ENCODE data around the gene FXN. TPM values are rescaled to one million over a fixed set of nuclear protein-coding genes. Genes with fewer than 3 reads are reported as not detected.
A peak's percentile ranks its signal among the peaks of the same experiment; 100 is the strongest.

Gene FXN
- total RNA-seq, 1 donor from 2014 or later: 46.8 TPM

DNA sequence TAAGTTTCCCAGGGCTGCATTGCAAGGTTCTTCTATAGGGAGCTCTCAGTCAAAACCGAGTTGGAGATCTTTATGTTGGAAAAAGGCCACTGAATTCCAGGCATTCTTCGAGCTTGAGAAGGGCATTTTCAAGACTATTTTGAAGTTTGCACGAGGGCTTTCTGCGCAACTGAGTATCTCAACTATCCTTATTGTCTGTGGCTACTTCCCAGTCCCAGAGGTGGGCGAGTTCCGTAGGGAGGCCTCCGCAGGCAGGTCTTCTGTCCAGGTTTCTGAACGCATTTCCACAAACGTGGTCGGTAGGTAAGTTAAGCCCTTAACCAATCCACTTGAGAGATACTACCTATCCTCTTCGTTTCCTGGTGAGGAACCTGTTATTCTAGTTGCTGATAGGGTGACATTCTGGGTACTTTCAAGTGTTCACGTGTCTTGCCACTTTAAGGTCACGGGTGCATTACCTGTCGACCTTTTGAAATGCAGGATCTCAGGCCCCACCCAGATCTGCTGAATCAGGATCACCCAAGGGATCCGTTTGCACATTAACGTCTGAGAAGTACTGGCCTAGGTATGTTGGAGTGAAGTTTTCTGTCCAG, 87.1 kb downstream of the FXN start:
- intact Hi-C loops (cut with micrococcal nuclease): loop anchor here (1.0 to 5.0 kb wide), 2 partner anchors 50 to 71 kb away; partner anchors contain the start of gene TJP2
- peaks cover 8% of the 10 kb centered on the region for H3K27me3 Mint-ChIP-seq (ENCODE audit: low read depth)
- DNase-seq (ENCODE audit: low spot score): no peak
- H3K4me1 Mint-ChIP-seq (ENCODE audit: low read depth): peaks cover 8% of the 10 kb centered on the region
- peak overlapping the region; percentile 84 for H3K4me3 Mint-ChIP-seq (ENCODE audit: low read depth)
- no peaks in the 10 kb centered on the region for H3K9me3 Mint-ChIP-seq
- H3K27ac Mint-ChIP-seq: no peak overlapping the region
- H3K36me3 Mint-ChIP-seq (ENCODE audit: low read depth): no peaks in the 10 kb centered on the region

GRCh38 chr9:69130456-69131441, 95.2 kb downstream of the FXN start:
- Mint-ChIP-seq H3K27me3 (ENCODE audit: low read depth) (no peaks in the 10 kb centered on the region), H3K36me3 (ENCODE audit: low read depth) (no peaks in the 10 kb centered on the region), H3K9me3 (no peaks in the 10 kb centered on the region), H3K4me3 (ENCODE audit: low read depth) (no peak overlapping the region), H3K27ac (no peak overlapping the region), H3K4me1 (ENCODE audit: low read depth) (no peaks in the 10 kb centered on the region)
- intact Hi-C loops (cut with micrococcal nuclease): no loop called here
- DNase-seq (ENCODE audit: low spot score): no peak

- Mint-ChIP-seq H3K4me3 (ENCODE audit: low read depth) (no peak overlapping the region), H3K9me3 (no peaks in the 10 kb centered on the region), H3K36me3 (ENCODE audit: low read depth) (no peaks in the 10 kb centered on the region), H3K27ac (no peak overlapping the region), H3K4me1 (ENCODE audit: low read depth) (no peaks in the 10 kb centered on the region), H3K27me3 (ENCODE audit: low read depth) (no peaks in the 10 kb centered on the region)
- intact Hi-C loops (cut with micrococcal nuclease): no loop called here
- no peak for DNase-seq (ENCODE audit: low spot score)
Measured at GRCh38 chr9:69131682-69132081, 96.1 kb downstream of the FXN start.

- no peaks in the 10 kb centered on the region for H3K4me1 Mint-ChIP-seq (ENCODE audit: low read depth)
- H3K4me3 Mint-ChIP-seq (ENCODE audit: low read depth): no peak overlapping the region
- no peaks in the 10 kb centered on the region for H3K9me3 Mint-ChIP-seq
- no peaks in the 10 kb centered on the region for H3K36me3 Mint-ChIP-seq (ENCODE audit: low read depth)
- H3K27ac Mint-ChIP-seq: no peak overlapping the region
- intact Hi-C loops (cut with micrococcal nuclease): no loop called here
- DNase-seq (ENCODE audit: low spot score): no peak
- H3K27me3 Mint-ChIP-seq (ENCODE audit: low read depth): no peaks in the 10 kb centered on the region
Measured at GRCh38 chr9:69132361-69132760, 96.8 kb downstream of the FXN start.

- Mint-ChIP-seq H3K4me1 (ENCODE audit: low read depth) (no peaks in the 10 kb centered on the region), H3K27me3 (ENCODE audit: low read depth) (no peaks in the 10 kb centered on the region), H3K27ac (no peak overlapping the region), H3K4me3 (ENCODE audit: low read depth) (no peak overlapping the region), H3K9me3 (no peaks in the 10 kb centered on the region), H3K36me3 (ENCODE audit: low read depth) (no peaks in the 10 kb centered on the region)
- DNase-seq (ENCODE audit: low spot score): no peak
- intact Hi-C loops (cut with micrococcal nuclease): no loop called here
Measured at GRCh38 chr9:69134412-69134811, 98.9 kb downstream of the FXN start.

- Mint-ChIP-seq H3K27me3 (ENCODE audit: low read depth) (no peaks in the 10 kb centered on the region), H3K4me3 (ENCODE audit: low read depth) (no peak overlapping the region), H3K27ac (no peak overlapping the region), H3K36me3 (ENCODE audit: low read depth) (no peaks in the 10 kb centered on the region), H3K9me3 (no peaks in the 10 kb centered on the region), H3K4me1 (ENCODE audit: low read depth) (no peaks in the 10 kb centered on the region)
- intact Hi-C loops (cut with micrococcal nuclease): no loop called here
- DNase-seq (ENCODE audit: low spot score): no peak
Measured at GRCh38 chr9:69136185-69136584, 100.6 kb downstream of the FXN start.

GRCh38 chr9:69136779-69137178, 101.2 kb downstream of the FXN start:
- intact Hi-C loops (cut with micrococcal nuclease): no loop called here
- no peak for DNase-seq (ENCODE audit: low spot score)
- H3K4me3 Mint-ChIP-seq (ENCODE audit: low read depth): no peak overlapping the region
- no peaks in the 10 kb centered on the region for H3K4me1 Mint-ChIP-seq (ENCODE audit: low read depth)
- H3K9me3 Mint-ChIP-seq: no peaks in the 10 kb centered on the region
- H3K27me3 Mint-ChIP-seq (ENCODE audit: low read depth): no peaks in the 10 kb centered on the region
- H3K36me3 Mint-ChIP-seq (ENCODE audit: low read depth): no peaks in the 10 kb centered on the region
- no peak overlapping the region for H3K27ac Mint-ChIP-seq

DNA sequence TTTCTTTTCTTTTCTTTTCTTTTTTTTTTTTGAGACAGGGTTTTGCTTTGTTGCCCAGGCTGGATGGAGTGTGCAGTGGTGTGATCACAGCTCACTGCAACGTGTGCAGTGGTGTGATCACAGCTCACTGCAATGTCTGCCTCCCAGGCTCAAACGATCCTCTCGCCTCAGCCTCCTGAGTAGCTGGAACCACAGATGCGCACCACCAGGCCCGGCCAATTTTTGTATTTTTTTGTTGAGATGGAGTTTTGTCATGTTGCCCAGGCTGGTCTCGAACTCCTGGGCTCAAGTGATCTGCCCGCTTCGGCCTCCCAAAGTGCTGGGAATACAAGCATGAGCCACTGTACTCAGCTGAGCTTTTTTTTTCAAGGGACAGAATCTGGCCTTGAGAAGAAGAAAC, 101.8 kb downstream of the FXN start:
- no peak overlapping the region for H3K4me3 Mint-ChIP-seq (ENCODE audit: low read depth)
- H3K36me3 Mint-ChIP-seq (ENCODE audit: low read depth): no peaks in the 10 kb centered on the region
- no peaks in the 10 kb centered on the region for H3K27me3 Mint-ChIP-seq (ENCODE audit: low read depth)
- H3K9me3 Mint-ChIP-seq: no peaks in the 10 kb centered on the region
- intact Hi-C loops (cut with micrococcal nuclease): no loop called here
- DNase-seq (ENCODE audit: low spot score): no peak
- H3K4me1 Mint-ChIP-seq (ENCODE audit: low read depth): no peaks in the 10 kb centered on the region
- no peak overlapping the region for H3K27ac Mint-ChIP-seq

DNA sequence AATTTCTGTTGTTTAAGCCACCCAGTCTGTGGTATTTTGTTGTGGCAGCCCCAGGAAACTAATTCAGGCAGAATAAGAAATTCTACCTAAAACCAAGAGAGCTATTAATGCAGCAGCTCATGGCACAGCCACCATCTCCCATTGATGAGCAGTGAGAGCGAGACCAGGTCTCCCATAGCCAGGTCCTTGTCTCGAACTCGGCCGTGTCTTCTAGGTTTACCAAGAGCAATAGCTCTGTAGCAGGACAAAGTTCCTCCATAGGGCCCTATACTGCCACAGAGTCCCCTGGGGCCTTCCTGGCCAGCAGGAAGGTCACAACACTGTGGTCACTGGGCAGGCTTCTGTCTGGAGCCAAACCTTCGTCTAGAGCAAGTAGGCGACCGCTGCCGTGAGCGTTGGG, 104.0 kb downstream of the FXN start:
- no peak for DNase-seq (ENCODE audit: low spot score)
- intact Hi-C loops (cut with micrococcal nuclease): no loop called here
- no peaks in the 10 kb centered on the region for H3K9me3 Mint-ChIP-seq
- H3K27me3 Mint-ChIP-seq (ENCODE audit: low read depth): peaks cover 3% of the 10 kb centered on the region
- H3K27ac Mint-ChIP-seq: no peak overlapping the region
- H3K4me1 Mint-ChIP-seq (ENCODE audit: low read depth): no peaks in the 10 kb centered on the region
- H3K36me3 Mint-ChIP-seq (ENCODE audit: low read depth): no peaks in the 10 kb centered on the region
- no peak overlapping the region for H3K4me3 Mint-ChIP-seq (ENCODE audit: low read depth)

- H3K4me1 Mint-ChIP-seq (ENCODE audit: low read depth): no peaks in the 10 kb centered on the region
- intact Hi-C loops (cut with micrococcal nuclease): no loop called here
- DNase-seq (ENCODE audit: low spot score): no peak
- no peak overlapping the region for H3K4me3 Mint-ChIP-seq (ENCODE audit: low read depth)
- no peak overlapping the region for H3K27ac Mint-ChIP-seq
- peaks cover 3% of the 10 kb centered on the region for H3K27me3 Mint-ChIP-seq (ENCODE audit: low read depth)
- H3K9me3 Mint-ChIP-seq: no peaks in the 10 kb centered on the region
- no peaks in the 10 kb centered on the region for H3K36me3 Mint-ChIP-seq (ENCODE audit: low read depth)
Measured at GRCh38 chr9:69140123-69140735, 104.7 kb downstream of the FXN start.

DNA sequence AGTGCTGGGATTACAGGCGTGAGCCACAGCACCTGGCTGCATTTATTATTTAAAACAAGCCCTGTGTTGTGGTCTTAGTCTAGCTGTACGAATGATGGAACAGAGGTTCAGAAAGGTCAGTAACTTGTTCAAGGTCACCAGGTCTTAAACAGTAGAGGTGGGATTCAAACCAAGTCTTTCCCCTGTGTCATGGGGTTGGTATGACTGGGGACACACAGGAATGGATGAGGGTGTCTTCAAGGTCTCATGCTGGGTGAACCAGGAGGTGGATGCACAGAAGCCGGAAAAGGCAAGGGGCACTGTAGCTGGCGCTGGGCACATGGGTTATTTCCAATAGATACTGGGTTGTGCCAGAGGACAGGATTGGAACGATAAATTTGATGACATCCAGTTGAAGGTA, 106.3 kb downstream of the FXN start:
- Mint-ChIP-seq H3K27me3 (ENCODE audit: low read depth) (peaks cover 7% of the 10 kb centered on the region), H3K4me1 (ENCODE audit: low read depth) (no peaks in the 10 kb centered on the region), H3K27ac (no peak overlapping the region), H3K4me3 (ENCODE audit: low read depth) (no peak overlapping the region), H3K36me3 (ENCODE audit: low read depth) (no peaks in the 10 kb centered on the region), H3K9me3 (no peaks in the 10 kb centered on the region)
- intact Hi-C loops (cut with micrococcal nuclease): no loop called here
- no peak for DNase-seq (ENCODE audit: low spot score)

GRCh38 chr9:69143291-69143690, 107.7 kb downstream of the FXN start:
- Mint-ChIP-seq H3K27ac (no peak overlapping the region), H3K4me3 (ENCODE audit: low read depth) (no peak overlapping the region), H3K9me3 (no peaks in the 10 kb centered on the region), H3K4me1 (ENCODE audit: low read depth) (no peaks in the 10 kb centered on the region), H3K36me3 (ENCODE audit: low read depth) (no peaks in the 10 kb centered on the region), H3K27me3 (ENCODE audit: low read depth) (peaks cover 7% of the 10 kb centered on the region)
- intact Hi-C loops (cut with micrococcal nuclease): no loop called here
- no peak for DNase-seq (ENCODE audit: low spot score)

DNA sequence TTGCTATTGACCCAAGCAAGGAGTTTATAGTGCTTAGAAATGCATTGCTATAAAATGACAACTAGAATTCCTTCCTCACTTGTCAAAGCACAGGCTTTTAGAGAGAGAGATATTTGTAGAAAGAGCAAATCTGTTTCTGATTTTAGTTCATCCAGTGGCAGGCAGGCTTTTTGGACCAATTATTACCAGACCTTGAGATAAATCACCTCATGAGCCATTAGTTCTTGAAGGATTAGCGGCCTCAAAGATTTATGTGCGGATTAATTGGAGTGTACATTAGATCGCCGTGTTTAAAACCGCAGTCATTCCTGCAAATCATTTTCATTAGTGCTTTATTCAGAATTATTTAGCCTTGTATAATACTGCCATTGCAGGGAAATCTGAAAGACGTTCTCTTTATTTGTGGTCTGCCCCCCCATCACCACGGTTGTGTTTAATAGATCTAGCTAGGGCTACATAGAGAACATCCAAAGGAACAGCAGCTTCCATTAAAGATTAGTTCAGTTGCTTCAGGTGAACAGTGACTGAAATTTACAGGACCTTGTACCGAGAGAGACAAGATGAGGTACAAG, 109.7 kb downstream of the FXN start:
- no peaks in the 10 kb centered on the region for H3K9me3 Mint-ChIP-seq
- H3K4me3 Mint-ChIP-seq (ENCODE audit: low read depth): no peak overlapping the region
- no peaks in the 10 kb centered on the region for H3K36me3 Mint-ChIP-seq (ENCODE audit: low read depth)
- H3K4me1 Mint-ChIP-seq (ENCODE audit: low read depth): no peaks in the 10 kb centered on the region
- intact Hi-C loops (cut with micrococcal nuclease): no loop called here
- peaks cover 7% of the 10 kb centered on the region for H3K27me3 Mint-ChIP-seq (ENCODE audit: low read depth)
- no peak for DNase-seq (ENCODE audit: low spot score)
- no peak overlapping the region for H3K27ac Mint-ChIP-seq
